Middle frontal gyrus (tissue), 1 donor: ENCODE measurements around the gene BCAN.
A peak's percentile ranks its signal among the peaks of the same experiment; 100 is the strongest.
"Not testable (repeated sequence)": the region's sequence is repeated elsewhere in the genome, so short reads cannot be mapped to it uniquely, and the experiment has no call there.

ENCODE experiments used
- DNase-seq: peaks from one replicate; pipeline ENCODE4 v3.0.0-alpha.2; 2015; ENCODE audit warnings: low spot score; ENCODE audit errors: extremely low spot score

The BCAN gene

GRCh38 chr1:156641761-156642264, at the start of gene BCAN:
BCAN (plus strand) TSS chr1:156642117; CDS start chr1:156646055, 3,938 bp downstream.
- DNase-seq: no peak

GRCh38 chr1:156592158-156592909, 49.6 kb upstream of the BCAN start:
- no peak for DNase-seq

- no peak for DNase-seq
Measured at GRCh38 chr1:156592910-156593660, 48.8 kb upstream of the BCAN start.

GRCh38 chr1:156593661-156593989, 48.3 kb upstream of the BCAN start:
- DNase-seq: no peak

GRCh38 chr1:156594190-156594589, 47.7 kb upstream of the BCAN start:
- no peak for DNase-seq

GRCh38 chr1:156595016-156595415, 46.9 kb upstream of the BCAN start:
- DNase-seq: no peak

GRCh38 chr1:156596426-156596825, 45.5 kb upstream of the BCAN start:
- no peak for DNase-seq

- DNase-seq: no peak
Measured at GRCh38 chr1:156598125-156598524, 43.8 kb upstream of the BCAN start.

GRCh38 chr1:156598731-156599432, 43.0 kb upstream of the BCAN start:
- no peak for DNase-seq

- no peak for DNase-seq
Measured at GRCh38 chr1:156599811-156600210, 42.1 kb upstream of the BCAN start.

- no peak for DNase-seq
Measured at GRCh38 chr1:156600733-156601121, 41.2 kb upstream of the BCAN start.

GRCh38 chr1:156601122-156601830, 40.6 kb upstream of the BCAN start, which contains the start of gene GPATCH4:
GPATCH4 (minus strand) TSS chr1:156601479.
- peak; percentile 88 for DNase-seq

- DNase-seq: no peak
Measured at GRCh38 chr1:156601892-156602291, 40.0 kb upstream of the BCAN start.

- no peak for DNase-seq
Measured at GRCh38 chr1:156602557-156602993, 39.3 kb upstream of the BCAN start.

GRCh38 chr1:156607344-156607743, 34.6 kb upstream of the BCAN start:
- DNase-seq: not testable (repeated sequence)

GRCh38 chr1:156608036-156608674, 33.8 kb upstream of the BCAN start:
- DNase-seq: peak; percentile 70

- no peak for DNase-seq
Measured at GRCh38 chr1:156608981-156609380, 32.9 kb upstream of the BCAN start.

GRCh38 chr1:156610072-156610471, 31.8 kb upstream of the BCAN start:
- not testable (repeated sequence) for DNase-seq

GRCh38 chr1:156612666-156613065, 29.3 kb upstream of the BCAN start:
- DNase-seq: no peak

- DNase-seq: no peak
Measured at GRCh38 chr1:156615946-156616345, 26.0 kb upstream of the BCAN start.

- DNase-seq: peak; percentile 71
Measured at GRCh38 chr1:156616463-156616862, 25.5 kb upstream of the BCAN start.
